Left hindlimb (tissue), 1 donor: ENCODE data around the gene MRPS18B.

Experiments used
- DNase-seq: peaks from one replicate; pipeline ENCODE4 v3.0.0-alpha.2; 2018

MRPS18B gene

GRCh38 chr6:30610065-30610464, 7.6 kb upstream of the MRPS18B start:
- no peak for DNase-seq

GRCh38 chr6:30611150-30611855, 6.3 kb upstream of the MRPS18B start:
- no peak for DNase-seq

- no peak for DNase-seq
These were observed 5.8 kb upstream of the MRPS18B start for GRCh38 chr6:30611856-30612194.

GRCh38 chr6:30612213-30612612, 5.4 kb upstream of the MRPS18B start:
- no peak for DNase-seq

- no peak for DNase-seq
These were observed 4.9 kb upstream of the MRPS18B start for GRCh38 chr6:30612687-30613248.

- no peak for DNase-seq
These were observed 4.2 kb upstream of the MRPS18B start for GRCh38 chr6:30613251-30614043.

- DNase-seq: no peak
These were observed 3.4 kb upstream of the MRPS18B start for GRCh38 chr6:30614044-30614842.

GRCh38 chr6:30614843-30615218, 2.8 kb upstream of the MRPS18B start:
- DNase-seq: peak; percentile 93

- DNase-seq: peak; percentile 84
These were observed 2.3 kb upstream of the MRPS18B start for GRCh38 chr6:30615219-30615957.

- peak; percentile 61 for DNase-seq
These were observed 1.5 kb upstream of the MRPS18B start for GRCh38 chr6:30615958-30616810.

- peak; percentile 100 for DNase-seq
These were observed 652 bp upstream of the MRPS18B start, which contains the start of gene PPP1R10 for GRCh38 chr6:30616811-30617564. Gene PPP1R10 (minus strand): TSS chr6:30617243. CDS start chr6:30609944, 7,299 bp downstream.

GRCh38 chr6:30618270-30618797, 694 bp downstream of the MRPS18B start:
- DNase-seq: no peak

- DNase-seq: no peak
These were observed 1.9 kb downstream of the MRPS18B start for GRCh38 chr6:30619561-30619960.

GRCh38 chr6:30625511-30625910, 7.9 kb downstream of the MRPS18B start:
- DNase-seq: no peak

- peak; percentile 93 for DNase-seq
These were observed 9.1 kb downstream of the MRPS18B start, which contains the start of gene ATAT1 for GRCh38 chr6:30626484-30627366. Gene ATAT1 (plus strand): TSS chr6:30626874.

- DNase-seq: no peak
These were observed 18.2 kb downstream of the MRPS18B start for GRCh38 chr6:30635834-30636233.

GRCh38 chr6:30640481-30640880, 22.8 kb downstream of the MRPS18B start:
- DNase-seq: no peak

- no peak for DNase-seq
These were observed 23.4 kb downstream of the MRPS18B start for GRCh38 chr6:30641048-30641447.

GRCh38 chr6:30643656-30644055, 26.0 kb downstream of the MRPS18B start:
- DNase-seq: no peak
